ENCODE results near the gene SLIT1.

The SLIT1 gene

GRCh38 chr10:97031459-97031858, 154.3 kb downstream of the SLIT1 start:
- H3K36me3 ChIP-seq (ENCODE audit: control insufficient read depth in 1 of 2, insufficient read depth in 2 of 2, low read length in 2 of 2) = no peaks in the 10 kb centered on the region
- H3K27me3 ChIP-seq (ENCODE audit: control insufficient read depth in 1 of 2, insufficient read depth in 2 of 2, low read length in 2 of 2) = no peaks in the 10 kb centered on the region
- H3K4me3 ChIP-seq (ENCODE audit: low read depth in 1 of 2, low read length in 2 of 2) = no peak overlapping the region
- no peaks in the 10 kb centered on the region for H3K9me3 ChIP-seq (ENCODE audit: control insufficient read depth in 1 of 2, low read length in 2 of 2)
- H3K27ac ChIP-seq (ENCODE audit: low read depth, low read length) = no peak overlapping the region
- no peaks in the 10 kb centered on the region for H3K4me1 ChIP-seq (ENCODE audit: control insufficient read depth in 1 of 2, insufficient read depth in 2 of 2, low read length in 2 of 2)
- H3K9ac ChIP-seq (ENCODE audit: low read depth in 1 of 2, low read length in 2 of 2) = no peak overlapping the region

- Histone ChIP-seq H3K27me3 (ENCODE audit: control insufficient read depth in 1 of 2, insufficient read depth in 2 of 2, low read length in 2 of 2) (no peaks in the 10 kb centered on the region), H3K4me1 (ENCODE audit: control insufficient read depth in 1 of 2, insufficient read depth in 2 of 2, low read length in 2 of 2) (no peaks in the 10 kb centered on the region), H3K9me3 (ENCODE audit: control insufficient read depth in 1 of 2, low read length in 2 of 2) (no peaks in the 10 kb centered on the region), H3K27ac (ENCODE audit: low read depth, low read length) (no peak overlapping the region), H3K4me3 (ENCODE audit: low read depth in 1 of 2, low read length in 2 of 2) (no peak overlapping the region), H3K9ac (ENCODE audit: low read depth in 1 of 2, low read length in 2 of 2) (no peak overlapping the region), H3K36me3 (ENCODE audit: control insufficient read depth in 1 of 2, insufficient read depth in 2 of 2, low read length in 2 of 2) (no peaks in the 10 kb centered on the region)
Observed at GRCh38 chr10:97030894-97031293, 154.9 kb downstream of the SLIT1 start.

GRCh38 chr10:97029271-97029670, 156.5 kb downstream of the SLIT1 start:
- H3K27ac ChIP-seq (ENCODE audit: low read depth, low read length) = no peak overlapping the region
- H3K4me1 ChIP-seq (ENCODE audit: control insufficient read depth in 1 of 2, insufficient read depth in 2 of 2, low read length in 2 of 2) = peaks cover 0 to 5% of the 10 kb centered on the region in 2 donors
- no peak overlapping the region for H3K4me3 ChIP-seq (ENCODE audit: low read depth in 1 of 2, low read length in 2 of 2)
- no peak overlapping the region for H3K9ac ChIP-seq (ENCODE audit: low read depth in 1 of 2, low read length in 2 of 2)
- H3K27me3 ChIP-seq (ENCODE audit: control insufficient read depth in 1 of 2, insufficient read depth in 2 of 2, low read length in 2 of 2) = no peaks in the 10 kb centered on the region
- no peaks in the 10 kb centered on the region for H3K9me3 ChIP-seq (ENCODE audit: control insufficient read depth in 1 of 2, low read length in 2 of 2)
- no peaks in the 10 kb centered on the region for H3K36me3 ChIP-seq (ENCODE audit: control insufficient read depth in 1 of 2, insufficient read depth in 2 of 2, low read length in 2 of 2)

- H3K9ac ChIP-seq (ENCODE audit: low read depth in 1 of 2, low read length in 2 of 2) = no peak overlapping the region
- peaks cover 4 to 10% of the 10 kb centered on the region in 2 donors for H3K4me1 ChIP-seq (ENCODE audit: control insufficient read depth in 1 of 2, insufficient read depth in 2 of 2, low read length in 2 of 2)
- H3K36me3 ChIP-seq (ENCODE audit: control insufficient read depth in 1 of 2, insufficient read depth in 2 of 2, low read length in 2 of 2) = no peaks in the 10 kb centered on the region
- no peak overlapping the region for H3K4me3 ChIP-seq (ENCODE audit: low read depth in 1 of 2, low read length in 2 of 2)
- no peaks in the 10 kb centered on the region for H3K27me3 ChIP-seq (ENCODE audit: control insufficient read depth in 1 of 2, insufficient read depth in 2 of 2, low read length in 2 of 2)
- H3K27ac ChIP-seq (ENCODE audit: low read depth, low read length) = no peak overlapping the region
- no peaks in the 10 kb centered on the region for H3K9me3 ChIP-seq (ENCODE audit: control insufficient read depth in 1 of 2, low read length in 2 of 2)
Observed at GRCh38 chr10:97028832-97029178, 157.0 kb downstream of the SLIT1 start.

- Histone ChIP-seq H3K27ac (ENCODE audit: low read depth, low read length) (no peak overlapping the region), H3K4me3 (ENCODE audit: low read depth in 1 of 2, low read length in 2 of 2) (no peak overlapping the region), H3K4me1 (ENCODE audit: control insufficient read depth in 1 of 2, insufficient read depth in 2 of 2, low read length in 2 of 2) (peaks cover 9 to 10% of the 10 kb centered on the region in 2 donors), H3K9me3 (ENCODE audit: control insufficient read depth in 1 of 2, low read length in 2 of 2) (no peaks in the 10 kb centered on the region), H3K36me3 (ENCODE audit: control insufficient read depth in 1 of 2, insufficient read depth in 2 of 2, low read length in 2 of 2) (no peaks in the 10 kb centered on the region), H3K9ac (ENCODE audit: low read depth in 1 of 2, low read length in 2 of 2) (no peak overlapping the region), H3K27me3 (ENCODE audit: control insufficient read depth in 1 of 2, insufficient read depth in 2 of 2, low read length in 2 of 2) (no peaks in the 10 kb centered on the region)
Observed at GRCh38 chr10:97028126-97028831, 157.5 kb downstream of the SLIT1 start.

GRCh38 chr10:97025613-97026242, 160.0 kb downstream of the SLIT1 start:
- Histone ChIP-seq H3K27ac (ENCODE audit: low read depth, low read length) (no peak overlapping the region), H3K27me3 (ENCODE audit: control insufficient read depth in 1 of 2, insufficient read depth in 2 of 2, low read length in 2 of 2) (no peaks in the 10 kb centered on the region), H3K9ac (ENCODE audit: low read depth in 1 of 2, low read length in 2 of 2) (no peak overlapping the region), H3K4me1 (ENCODE audit: control insufficient read depth in 1 of 2, insufficient read depth in 2 of 2, low read length in 2 of 2) (peaks cover 9 to 13% of the 10 kb centered on the region in 2 donors), H3K4me3 (ENCODE audit: low read depth in 1 of 2, low read length in 2 of 2) (no peak overlapping the region), H3K9me3 (ENCODE audit: control insufficient read depth in 1 of 2, low read length in 2 of 2) (no peaks in the 10 kb centered on the region), H3K36me3 (ENCODE audit: control insufficient read depth in 1 of 2, insufficient read depth in 2 of 2, low read length in 2 of 2) (no peaks in the 10 kb centered on the region)

GRCh38 chr10:97024168-97025073, 161.3 kb downstream of the SLIT1 start:
- Histone ChIP-seq H3K9ac (ENCODE audit: low read depth in 1 of 2, low read length in 2 of 2) (no peak overlapping the region), H3K4me1 (ENCODE audit: control insufficient read depth in 1 of 2, insufficient read depth in 2 of 2, low read length in 2 of 2) (peaks cover 13 to 16% of the 10 kb centered on the region in 2 donors), H3K27ac (ENCODE audit: low read depth, low read length) (no peak overlapping the region), H3K27me3 (ENCODE audit: control insufficient read depth in 1 of 2, insufficient read depth in 2 of 2, low read length in 2 of 2) (no peaks in the 10 kb centered on the region), H3K4me3 (ENCODE audit: low read depth in 1 of 2, low read length in 2 of 2) (no peak overlapping the region), H3K36me3 (ENCODE audit: control insufficient read depth in 1 of 2, insufficient read depth in 2 of 2, low read length in 2 of 2) (no peaks in the 10 kb centered on the region), H3K9me3 (ENCODE audit: control insufficient read depth in 1 of 2, low read length in 2 of 2) (no peaks in the 10 kb centered on the region)

GRCh38 chr10:97023401-97024167, 162.2 kb downstream of the SLIT1 start:
- no peak overlapping the region for H3K27ac ChIP-seq (ENCODE audit: low read depth, low read length)
- H3K4me3 ChIP-seq (ENCODE audit: low read depth in 1 of 2, low read length in 2 of 2) = no peak overlapping the region
- H3K36me3 ChIP-seq (ENCODE audit: control insufficient read depth in 1 of 2, insufficient read depth in 2 of 2, low read length in 2 of 2) = no peaks in the 10 kb centered on the region
- H3K4me1 ChIP-seq (ENCODE audit: control insufficient read depth in 1 of 2, insufficient read depth in 2 of 2, low read length in 2 of 2) = peaks cover 13 to 16% of the 10 kb centered on the region in 2 donors
- no peaks in the 10 kb centered on the region for H3K9me3 ChIP-seq (ENCODE audit: control insufficient read depth in 1 of 2, low read length in 2 of 2)
- H3K9ac ChIP-seq (ENCODE audit: low read depth in 1 of 2, low read length in 2 of 2) = no peak overlapping the region
- no peaks in the 10 kb centered on the region for H3K27me3 ChIP-seq (ENCODE audit: control insufficient read depth in 1 of 2, insufficient read depth in 2 of 2, low read length in 2 of 2)

- H3K27me3 ChIP-seq (ENCODE audit: control insufficient read depth in 1 of 2, insufficient read depth in 2 of 2, low read length in 2 of 2) = no peaks in the 10 kb centered on the region
- no peak overlapping the region for H3K4me3 ChIP-seq (ENCODE audit: low read depth in 1 of 2, low read length in 2 of 2)
Observed at GRCh38 chr10:97022616-97023015, 163.1 kb downstream of the SLIT1 start.

More at GRCh38 chr10:97022616-97023015, 163.1 kb downstream of the SLIT1 start:
- Histone ChIP-seq H3K9me3 (ENCODE audit: control insufficient read depth in 1 of 2, low read length in 2 of 2) (no peaks in the 10 kb centered on the region), H3K27ac (ENCODE audit: low read depth, low read length) (no peak overlapping the region), H3K36me3 (ENCODE audit: control insufficient read depth in 1 of 2, insufficient read depth in 2 of 2, low read length in 2 of 2) (no peaks in the 10 kb centered on the region), H3K4me1 (ENCODE audit: control insufficient read depth in 1 of 2, insufficient read depth in 2 of 2, low read length in 2 of 2) (peaks cover 13 to 16% of the 10 kb centered on the region in 2 donors), H3K9ac (ENCODE audit: low read depth in 1 of 2, low read length in 2 of 2) (no peak overlapping the region)
